ENCODE measurements around the gene AGER.

The AGER gene

DNA sequence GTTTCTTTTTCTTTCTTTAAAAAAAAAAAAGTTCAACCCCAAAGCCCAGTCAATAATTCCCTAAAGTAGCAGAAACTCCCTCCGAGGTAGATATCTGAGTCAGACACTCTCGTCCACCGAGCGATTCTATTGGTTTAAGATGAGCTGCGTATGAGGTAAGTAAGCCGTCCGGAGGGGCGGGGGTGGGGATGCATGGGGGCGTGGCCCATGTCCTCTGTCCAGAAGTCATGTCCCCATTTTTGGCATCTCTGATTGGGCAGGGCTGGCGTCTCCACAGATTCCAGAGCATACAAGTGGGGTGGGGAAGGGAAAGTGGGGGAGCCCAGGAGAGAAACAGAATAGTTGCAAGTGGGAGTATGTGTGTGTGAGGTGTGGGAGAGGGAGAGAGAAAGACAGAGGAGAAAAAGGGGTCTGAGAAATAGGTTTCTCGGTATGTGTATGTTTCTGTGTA, 1.7 kb upstream of the AGER start:
- DNase-seq = peak; percentile 78

DNA sequence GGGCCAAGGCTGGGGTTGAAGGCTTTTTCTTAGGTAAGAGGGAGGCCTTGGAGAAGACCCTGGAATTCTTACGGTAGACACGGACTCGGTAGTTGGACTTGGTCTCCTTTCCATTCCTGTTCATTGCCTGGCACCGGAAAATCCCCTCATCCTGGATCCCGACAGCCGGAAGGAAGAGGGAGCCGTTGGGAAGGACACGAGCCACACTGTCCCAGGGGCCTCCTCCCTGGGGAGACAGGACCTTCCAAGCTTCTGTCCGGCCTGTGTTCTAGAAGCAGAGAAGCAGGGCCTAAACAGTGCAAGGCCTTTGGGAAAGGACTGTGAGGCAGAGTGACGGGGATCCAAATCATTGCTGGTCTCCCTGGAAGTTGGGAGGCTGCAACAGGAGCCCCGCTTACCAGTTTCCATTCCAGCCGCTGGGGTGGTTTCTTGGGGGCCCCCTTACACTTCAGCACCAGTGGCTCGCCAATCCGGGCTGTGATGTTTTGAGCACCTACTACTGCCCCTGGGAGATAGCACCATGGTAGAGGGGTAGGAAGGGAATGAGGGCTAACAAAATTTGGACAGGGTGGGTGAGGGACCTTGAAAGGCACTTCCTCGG, 470 bp downstream of the AGER start:
- no peak for DNase-seq

DNA sequence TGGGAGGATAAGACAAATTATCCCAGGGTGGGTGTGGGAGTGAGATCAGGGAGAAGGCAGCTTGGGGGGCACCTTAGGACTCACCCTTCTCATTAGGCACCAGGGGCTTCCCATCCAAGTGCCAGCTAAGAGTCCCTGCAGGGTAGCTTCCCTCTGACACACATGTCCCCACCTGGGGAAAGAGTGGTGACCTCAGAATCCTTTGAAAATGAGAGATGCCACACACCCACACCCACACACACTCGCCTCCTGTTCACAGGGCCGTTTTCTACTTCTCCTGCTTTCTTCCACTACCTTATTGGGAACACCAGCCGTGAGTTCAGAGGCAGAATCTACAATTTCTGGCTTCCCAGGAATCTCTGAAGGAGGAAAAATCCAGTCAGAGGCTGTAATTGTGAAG, 1.0 kb downstream of the AGER start:
- no peak for DNase-seq

DNA sequence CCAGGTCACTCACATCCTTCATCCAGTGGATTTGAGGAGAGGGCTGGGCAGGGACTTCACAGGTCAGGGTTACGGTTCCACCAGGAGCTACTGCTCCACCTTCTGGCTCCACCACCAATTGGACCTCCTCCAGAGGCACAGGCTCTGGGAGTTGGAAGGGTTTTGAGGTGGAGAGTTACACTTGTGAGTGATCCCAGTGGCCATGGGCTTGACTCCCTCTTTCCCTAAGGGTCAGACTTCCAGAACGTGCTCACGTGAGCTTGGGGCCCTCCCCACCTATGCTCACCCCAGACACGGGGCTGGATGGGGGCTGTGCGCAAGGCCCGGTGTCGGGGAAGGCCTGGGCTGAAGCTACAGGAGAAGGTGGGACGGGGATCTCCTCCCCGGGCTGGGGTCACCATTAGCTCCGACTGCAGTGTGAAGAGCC, 1.5 kb downstream of the AGER start:
- no peak for DNase-seq

DNA sequence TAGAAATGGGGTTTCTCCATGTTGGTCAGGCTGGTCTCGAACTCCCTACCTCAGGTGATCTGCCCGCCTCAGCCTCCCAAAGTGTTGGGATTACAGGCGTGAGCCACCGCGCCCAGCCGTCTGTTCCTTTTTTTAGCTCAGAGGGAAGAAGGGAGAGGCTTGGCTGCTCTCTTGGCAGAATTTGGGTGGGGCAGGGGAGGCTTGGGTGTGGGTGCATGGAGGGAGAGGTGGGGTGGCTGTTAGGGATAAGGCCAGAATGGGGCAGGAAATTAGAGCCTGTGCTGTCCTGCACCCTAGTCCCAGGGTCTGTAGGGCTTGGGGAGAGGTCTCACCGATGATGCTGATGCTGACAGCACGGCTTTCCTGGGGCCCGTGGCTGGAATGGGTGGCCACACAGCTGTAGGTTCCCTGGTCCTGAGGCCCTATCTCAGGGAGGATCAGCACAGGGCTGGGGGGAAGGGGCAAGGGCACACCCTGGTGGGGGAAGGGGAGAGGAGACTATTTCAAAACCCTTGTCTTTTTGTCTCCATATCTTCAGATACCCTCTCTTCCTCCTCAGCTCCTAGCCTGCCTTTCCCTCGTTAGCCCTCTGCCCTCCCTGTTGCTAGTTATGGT, 2.0 kb downstream of the AGER start:
- DNase-seq = no peak

DNA sequence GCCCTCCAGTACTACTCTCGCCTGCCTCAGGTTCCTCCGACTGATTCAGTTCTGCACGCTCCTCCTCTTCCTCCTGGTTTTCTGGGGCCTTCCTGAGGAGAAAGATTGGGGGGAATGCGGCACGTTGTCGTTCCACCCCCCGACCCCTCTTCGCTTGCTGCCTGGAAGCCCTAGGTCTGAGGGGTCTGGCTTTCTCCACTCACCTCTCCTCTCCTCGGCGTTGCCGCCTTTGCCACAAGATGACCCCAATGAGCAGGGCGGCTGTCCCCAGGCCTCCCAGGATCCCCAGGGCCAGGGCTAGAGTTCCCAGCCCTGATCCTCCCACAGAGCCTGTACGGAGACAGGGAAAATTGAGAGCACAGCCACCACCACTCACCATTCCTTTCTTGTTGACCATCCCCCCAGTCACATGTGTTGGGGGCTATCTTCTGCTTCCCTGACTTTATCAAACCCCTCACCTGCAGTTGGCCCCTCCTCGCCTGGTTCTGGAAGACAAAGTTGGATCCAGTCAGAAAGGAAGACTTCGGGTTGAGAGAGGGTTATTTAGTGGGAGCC, 2.8 kb downstream of the AGER start:
- no peak for DNase-seq

DNA sequence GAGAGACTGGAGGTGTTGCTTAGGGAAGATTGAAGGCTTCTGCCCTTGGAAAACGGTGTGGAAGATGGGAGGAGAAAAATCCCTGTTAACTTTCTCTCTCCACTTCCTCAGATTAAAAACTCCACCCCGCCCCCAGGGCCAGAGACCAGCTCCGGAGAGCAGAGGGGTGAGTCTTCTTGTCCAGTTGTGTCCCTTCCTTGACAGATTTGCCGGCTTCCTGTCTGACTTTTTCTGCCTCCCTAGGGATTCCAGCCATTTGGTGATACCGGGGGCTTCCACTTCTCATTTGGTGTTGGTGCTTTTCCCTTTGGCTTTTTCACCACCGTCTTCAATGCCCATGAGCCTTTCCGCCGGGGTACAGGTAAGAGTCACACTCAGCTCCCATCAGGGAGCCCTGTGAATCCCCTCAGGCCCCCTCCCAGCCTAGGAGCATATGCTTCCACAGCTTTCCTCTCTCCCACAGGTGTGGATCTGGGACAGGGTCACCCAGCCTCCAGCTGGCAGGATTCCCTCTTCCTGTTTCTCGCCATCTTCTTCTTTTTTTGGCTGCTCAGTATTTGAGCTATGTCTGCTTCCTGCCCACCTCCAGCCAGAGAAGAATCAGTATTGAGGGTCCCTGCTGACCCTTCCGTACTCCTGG, 4.2 kb downstream of the AGER start:
- no peak for DNase-seq

DNA sequence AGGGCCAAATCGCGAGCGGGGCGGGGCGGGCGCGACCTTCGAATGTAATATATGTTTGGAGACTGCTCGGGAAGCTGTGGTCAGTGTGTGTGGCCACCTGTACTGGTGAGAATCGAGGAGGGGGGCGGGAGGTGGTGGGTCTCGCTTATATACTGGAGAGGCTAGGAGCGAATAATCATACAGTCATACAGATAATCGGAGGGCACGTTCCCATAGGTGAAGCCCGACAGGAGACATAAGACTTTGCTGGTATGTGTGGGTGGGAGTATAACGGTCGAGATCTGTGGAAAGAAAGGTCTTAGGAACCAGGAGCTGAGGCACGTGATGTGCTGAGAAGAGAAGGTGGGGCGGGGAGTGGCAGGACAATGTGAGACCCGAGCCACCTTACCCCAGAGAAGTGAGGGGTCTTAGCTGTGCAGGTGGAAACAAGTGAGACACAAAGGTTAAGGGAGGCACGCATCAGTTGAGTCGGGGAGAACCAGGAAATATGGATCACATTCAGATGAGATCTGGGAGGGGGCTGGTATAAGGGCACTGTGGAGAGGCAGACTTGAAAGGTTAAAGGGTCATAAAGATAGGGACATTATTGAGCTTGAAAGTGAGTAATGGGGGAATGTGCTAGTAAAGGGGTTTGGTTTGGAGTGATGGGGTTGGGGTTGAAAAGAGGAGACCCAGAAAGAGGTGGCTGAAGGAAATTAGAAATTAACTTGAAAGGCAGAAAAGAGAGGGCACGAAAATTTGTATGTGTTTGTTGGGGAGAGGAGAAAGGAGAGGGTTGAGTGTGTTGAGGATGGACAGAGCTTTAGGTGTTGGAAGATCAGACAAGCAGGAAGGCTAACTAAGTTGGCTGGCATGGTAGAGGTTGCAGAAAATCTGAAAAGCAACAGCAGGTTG, 5.3 kb downstream of the AGER start:
- DNase-seq = no peak

DNA sequence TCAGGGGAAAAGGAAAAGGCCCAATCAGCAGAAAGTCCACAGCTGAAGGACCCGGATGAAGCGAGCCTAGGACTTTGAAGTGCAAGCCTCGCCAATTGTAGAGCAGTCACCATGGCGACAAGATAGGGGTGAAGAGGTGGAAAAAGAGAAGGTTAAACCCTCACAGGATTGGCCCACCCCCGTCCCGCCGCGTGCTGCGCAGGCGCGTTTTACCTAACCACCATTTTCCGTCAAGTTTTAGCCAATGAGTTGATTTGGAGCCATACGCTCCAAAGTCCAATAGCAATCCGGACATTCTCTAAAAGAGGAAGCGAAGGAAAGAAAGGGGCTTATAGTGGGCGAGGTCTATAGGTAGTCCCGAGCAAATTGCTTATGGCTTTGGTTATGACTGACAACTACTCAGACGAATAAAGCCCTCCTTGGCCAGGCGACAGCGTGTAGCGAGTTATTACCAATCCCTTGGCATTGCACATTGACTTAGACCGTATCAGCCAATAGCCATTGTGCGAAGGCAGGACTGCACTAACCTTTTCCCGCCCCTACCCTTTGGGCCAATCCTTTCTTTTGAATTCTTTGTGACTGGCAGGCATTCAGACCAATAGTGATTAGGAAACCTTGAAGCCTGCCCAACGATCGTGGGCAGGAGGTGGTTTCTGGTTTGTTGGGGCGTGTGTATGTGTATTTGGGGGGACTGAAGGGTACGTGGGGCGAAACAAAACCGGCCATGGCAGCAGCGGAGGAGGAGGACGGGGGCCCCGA, 6.1 kb downstream of the AGER start, which contains the start of gene RNF5:
RNF5 (plus strand) TSS at position 618 of the 759 bp plus-strand sequence; CDS start at position 725, 107 bp downstream.
- DNase-seq = peak; percentile 99

DNA sequence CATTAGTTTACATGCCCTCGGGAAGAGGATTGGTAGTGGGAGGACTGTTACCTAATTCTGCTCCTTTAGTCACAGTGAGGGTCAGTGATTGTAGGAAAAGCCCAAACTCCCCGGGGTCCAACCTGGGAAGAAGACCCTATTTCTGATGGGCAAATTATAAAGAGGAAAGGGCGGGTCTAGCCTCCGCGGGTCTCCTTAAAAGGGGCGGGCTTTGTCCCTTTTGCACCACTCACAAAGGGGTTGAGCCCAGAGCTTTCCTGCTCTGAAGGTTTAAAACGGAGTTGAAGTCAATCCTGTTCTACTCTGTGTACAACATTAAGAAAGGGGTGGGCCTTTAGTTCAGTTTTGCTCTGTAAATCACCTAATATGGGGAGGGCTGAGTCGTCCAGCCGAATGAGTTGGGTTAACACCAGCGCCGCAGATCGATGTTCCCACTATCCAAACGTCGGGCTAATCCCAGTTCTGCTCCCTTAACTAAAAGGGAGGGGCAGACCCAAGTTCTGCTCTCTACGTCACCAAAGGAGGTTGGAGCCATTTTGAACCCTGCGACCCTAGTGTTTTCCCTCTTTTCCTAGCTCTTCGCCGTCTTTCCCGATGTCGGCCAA, 6.8 kb downstream of the AGER start:
- peak; percentile 70 for DNase-seq

DNA sequence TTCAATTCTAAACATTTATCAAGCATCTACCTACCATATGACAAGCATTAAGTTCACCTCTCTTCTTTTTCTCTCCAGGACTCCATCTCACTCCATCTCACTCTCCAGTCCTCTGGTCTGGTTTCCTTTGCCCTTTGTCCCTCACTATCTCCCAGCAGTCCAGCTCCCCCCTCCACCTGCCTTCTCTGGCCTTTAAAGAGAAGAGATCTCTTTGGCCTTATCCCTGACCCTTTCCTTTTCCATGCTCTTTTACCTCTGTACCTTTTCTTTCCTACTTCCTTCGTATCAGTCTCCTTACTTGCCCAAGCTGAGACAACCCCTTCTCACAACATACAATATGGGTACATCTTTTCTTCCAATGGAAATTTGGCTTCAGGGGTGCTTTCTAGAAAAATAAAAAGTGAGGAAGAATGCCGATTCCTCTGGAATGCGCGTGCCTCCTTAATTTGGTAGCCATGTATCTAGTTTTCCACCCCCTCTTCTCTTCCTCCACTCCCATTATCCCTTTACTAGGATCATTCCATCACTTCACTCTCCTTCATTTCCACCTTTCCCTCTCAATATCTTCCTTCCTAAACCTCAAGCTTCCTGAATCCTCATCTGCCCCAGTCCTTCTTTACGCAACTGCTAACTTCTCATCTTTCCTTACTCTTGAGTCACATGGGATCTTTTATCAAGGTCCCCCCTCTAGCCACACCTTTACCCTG, 7.4 kb downstream of the AGER start:
- DNase-seq = no peak

DNA sequence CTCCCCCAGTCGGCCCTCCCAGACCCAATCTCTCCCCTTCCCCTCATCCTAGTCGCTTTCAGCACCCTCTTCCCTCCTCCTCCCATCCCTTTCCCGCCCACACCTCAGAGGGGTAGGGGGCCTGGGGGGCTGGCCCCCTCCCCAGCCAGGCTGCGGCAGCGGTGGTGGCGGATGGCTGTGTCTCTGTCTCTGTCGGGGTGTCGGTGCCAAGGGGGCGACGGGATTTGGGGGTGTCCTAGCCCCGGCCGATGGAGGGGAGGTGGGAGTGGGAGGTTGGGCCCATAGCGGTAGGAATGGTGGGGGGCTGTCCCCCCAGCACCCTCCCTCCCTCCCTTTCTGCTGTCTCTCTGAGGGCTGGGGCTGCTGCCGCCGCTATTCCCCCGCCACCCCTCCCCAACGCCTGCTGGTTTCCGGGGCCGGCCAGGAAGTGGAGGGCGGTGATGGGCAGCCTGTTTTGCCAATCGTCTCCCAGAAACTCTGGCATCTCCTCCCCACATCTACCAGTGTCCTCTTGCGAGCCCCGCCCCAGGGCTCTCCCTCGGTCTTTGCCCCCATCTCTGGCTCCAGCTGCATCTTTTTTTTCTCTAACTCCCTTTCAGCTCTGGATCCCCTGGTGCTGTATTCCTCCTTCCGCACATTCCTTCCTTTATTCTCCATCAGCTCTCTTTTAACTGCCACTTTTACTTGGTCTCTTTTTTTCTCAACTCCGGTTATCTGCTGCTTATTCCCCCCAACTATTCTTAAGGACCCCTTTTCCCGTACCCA, 8.2 kb downstream of the AGER start, which contains the start of gene AGPAT1:
AGPAT1 (minus strand) TSS at position 374 of the 765 bp plus-strand sequence. CDS start 4,588 bp downstream, outside the sequence.
- DNase-seq = peak; percentile 97

DNA sequence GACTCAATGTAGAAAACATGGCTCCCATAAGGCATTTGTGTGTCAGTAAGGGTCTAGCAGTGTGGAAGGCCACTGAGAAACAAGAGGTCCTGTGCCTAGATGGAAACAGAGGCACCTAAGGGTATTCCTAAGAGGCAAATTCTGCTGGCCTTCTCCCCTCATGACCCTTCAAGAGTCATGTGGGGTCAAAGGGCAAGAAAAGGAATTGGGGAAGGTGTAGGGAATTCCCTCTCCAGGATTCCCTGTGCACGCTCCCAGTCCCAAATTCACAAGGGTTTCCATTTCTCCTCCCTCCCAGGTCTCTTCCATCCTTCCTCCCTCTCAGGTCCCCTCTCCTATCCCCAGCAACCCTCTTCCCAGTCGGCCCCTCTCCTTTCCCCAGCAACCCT, 8.7 kb downstream of the AGER start:
- no peak for DNase-seq

DNA sequence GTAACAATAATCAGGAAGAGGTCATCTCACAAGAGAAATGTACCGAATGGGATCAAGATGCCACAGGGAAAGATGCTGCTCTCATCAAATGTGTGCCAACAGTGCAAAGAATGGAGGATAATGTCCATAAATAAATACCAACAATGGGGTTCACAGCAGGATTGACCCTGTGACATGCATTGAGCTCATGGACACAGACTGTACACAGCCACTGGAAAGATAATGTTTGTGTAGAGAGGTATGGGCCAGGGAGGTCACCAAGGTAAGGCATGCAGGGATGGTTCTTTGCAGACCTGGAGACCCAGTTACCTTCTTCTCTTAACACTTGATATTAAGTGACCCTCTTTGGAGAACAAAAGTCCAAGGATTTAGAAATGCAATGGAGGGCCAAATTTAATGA, 9.6 kb downstream of the AGER start:
- no peak for DNase-seq

DNA sequence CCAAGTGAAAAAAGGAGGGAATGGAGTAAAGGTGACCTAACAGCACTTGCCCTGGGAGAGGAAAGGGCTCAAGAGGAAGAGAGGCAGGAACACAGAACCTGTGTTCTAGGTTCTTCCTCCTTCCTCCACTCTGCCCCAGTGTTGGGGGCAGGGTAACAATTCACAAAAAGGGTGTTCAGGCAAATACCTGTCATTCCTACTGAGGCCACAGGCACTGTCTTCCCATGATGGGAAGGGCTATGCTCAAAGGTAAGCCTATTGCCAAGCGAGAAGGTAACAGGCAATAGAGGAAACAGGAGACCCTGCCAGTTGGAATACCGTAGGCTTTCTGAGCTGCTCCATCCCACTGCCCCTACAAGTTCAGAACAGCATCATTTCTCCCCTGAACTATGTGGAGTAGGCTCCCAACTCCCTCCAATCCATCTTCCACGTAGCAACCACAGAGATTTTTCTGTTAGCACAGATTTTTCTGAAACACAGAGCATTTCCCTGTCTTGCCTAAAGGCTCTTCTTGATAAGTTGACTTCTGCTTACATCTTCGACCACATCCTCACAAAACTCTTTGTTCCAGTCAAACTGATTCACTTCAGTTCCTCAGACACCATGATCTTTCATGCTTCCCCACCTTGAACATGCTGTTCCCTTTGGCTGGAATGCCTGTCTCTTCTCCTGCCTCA, 10.9 kb downstream of the AGER start:
- DNase-seq = no peak

DNA sequence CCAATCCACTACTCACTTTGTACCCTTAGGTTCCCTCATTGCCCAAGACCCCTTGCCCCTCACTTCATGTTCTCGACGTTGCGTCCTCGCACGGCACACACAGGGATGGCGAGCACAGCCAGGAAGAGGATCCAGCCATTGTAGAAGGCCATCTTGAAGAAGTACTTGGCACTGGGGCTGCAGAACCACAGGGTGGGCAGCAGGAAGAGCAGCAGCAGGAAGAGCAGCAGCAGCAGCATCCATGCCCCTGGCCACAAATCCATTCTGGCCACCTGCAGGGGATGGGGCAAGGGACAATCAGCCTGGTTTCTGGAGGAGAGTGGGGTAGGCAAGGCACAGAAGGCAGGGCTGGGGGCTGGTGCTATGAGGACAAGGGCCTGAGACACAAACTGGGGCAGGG, 12.8 kb downstream of the AGER start:
- DNase-seq = no peak

DNA sequence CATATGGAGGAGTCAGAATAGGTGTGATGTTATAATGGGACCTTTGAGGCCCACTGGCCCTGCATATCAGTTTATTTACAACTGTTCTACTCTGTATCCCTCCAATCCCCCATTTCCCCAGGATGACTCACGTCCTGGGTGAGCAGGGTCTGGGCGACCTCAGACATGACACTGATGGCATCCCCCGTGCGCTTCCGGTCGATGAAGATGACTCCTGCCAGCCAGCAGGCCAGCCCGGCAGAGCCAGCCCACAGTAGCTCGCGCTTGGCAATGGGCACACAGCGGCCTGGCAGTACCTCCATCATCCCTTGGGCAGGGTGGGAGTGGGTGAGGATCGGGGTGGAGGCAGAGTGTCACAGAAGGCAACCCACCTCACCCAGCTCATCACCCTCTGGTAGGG, 13.8 kb downstream of the AGER start:
- no peak for DNase-seq

DNA sequence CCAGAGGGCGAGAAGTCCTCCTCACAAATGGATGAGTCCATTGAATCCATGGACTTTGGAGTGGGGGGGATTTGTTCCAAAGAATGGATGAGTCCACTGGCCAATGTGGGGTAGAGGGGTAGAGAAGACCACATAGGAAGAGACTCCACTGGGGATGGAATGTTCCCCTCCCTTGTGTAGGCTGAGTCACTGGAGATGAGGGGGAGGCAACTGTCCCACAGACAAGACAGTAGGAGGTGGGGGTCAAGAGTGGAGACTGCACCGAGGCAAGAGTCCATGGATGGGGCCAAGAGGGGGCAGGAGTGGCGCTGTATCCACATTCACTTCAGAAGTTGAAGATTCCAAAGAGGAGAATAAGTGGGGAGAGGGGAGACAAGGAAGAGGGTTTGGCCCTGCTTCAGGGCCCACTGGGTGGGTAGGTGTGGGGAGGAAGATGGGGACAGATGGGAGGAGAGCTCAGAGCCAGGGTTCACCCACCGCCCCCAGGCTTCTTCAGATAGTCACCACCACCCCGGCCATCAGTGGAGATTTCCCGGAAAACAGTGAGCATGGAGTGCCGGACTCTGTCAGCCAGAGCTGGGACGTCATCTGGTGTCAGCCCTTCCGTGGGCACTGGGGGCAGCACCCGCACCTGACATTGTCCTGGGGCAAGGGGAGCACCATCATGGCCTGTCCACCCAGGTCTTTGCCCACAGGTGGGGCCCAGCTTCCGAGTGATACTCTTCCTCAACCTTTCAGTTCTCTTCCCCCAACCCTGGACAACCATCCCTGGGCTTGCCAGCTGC, 15.1 kb downstream of the AGER start:
- no peak for DNase-seq

DNA sequence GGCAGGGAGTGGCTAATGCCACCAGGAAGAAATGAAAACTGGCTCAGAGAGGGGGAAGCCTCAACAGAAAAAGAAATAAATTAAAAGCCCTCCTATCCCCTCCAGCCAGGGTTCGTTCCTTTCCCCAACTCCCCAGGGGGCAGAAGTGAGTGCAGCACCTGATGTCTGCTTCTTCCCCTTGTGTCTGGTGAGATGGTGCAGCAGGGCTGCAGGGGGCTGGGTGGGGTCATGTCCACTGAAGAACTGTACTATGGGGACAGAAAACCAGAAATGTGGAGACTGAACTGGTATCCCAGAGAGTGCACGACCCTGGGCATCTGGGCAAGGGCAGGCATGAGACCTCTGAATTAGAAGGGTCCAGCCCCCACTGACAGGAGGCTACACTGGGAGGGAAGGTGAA, 15.7 kb downstream of the AGER start:
- DNase-seq = no peak

All from CD4-positive, alpha-beta T cell treated with Interleukin-10 for 1 hour (primary cell).